Caki2 (cell line): ENCODE measurements around the gene FAM98C. TPM values are rescaled to one million over a fixed set of nuclear protein-coding genes. Genes with fewer than 3 reads are reported as not detected.

Experiments used
- DNase-seq: peaks from one replicate; pipeline ENCODE4 v3.0.0-alpha.2; 2015; ENCODE audit warnings: low read depth
- in situ Hi-C: cut with HindIII; loops from 2 replicates; pipeline ENCODE4 v1.10.0; 2016; ENCODE audit warnings: low sequenced_read_pairs, low pct_unique_long_range_greater_than_20kb, mixed read lengths
- total RNA-seq: library from RNA; depleted of rRNA; stranded (reverse); fragments of >200 nt; shearing (Covaris generic); gene quantifications from 2 replicates; pipeline ENCODE4 v1.2.3, GENCODE V29; 2014; ENCODE audit warnings: low replicate concordance

Gene FAM98C
- total RNA-seq, 1 experiment from 2014 or later = 23.9 TPM

- in situ Hi-C loops = no loop called here
- no peak for DNase-seq
These were observed 27.8 kb upstream of the FAM98C start for GRCh38 chr19:38375098-38375493.

GRCh38 chr19:38375748-38376147 lies 27.1 kb upstream of the FAM98C start:
- in situ Hi-C loops = no loop called here
- DNase-seq = no peak

GRCh38 chr19:38376576-38376975 lies 26.3 kb upstream of the FAM98C start:
- in situ Hi-C loops = no loop called here
- no peak for DNase-seq

- in situ Hi-C loops = no loop called here
- no peak for DNase-seq
These were observed 25.8 kb upstream of the FAM98C start for GRCh38 chr19:38377052-38377451.

- DNase-seq = no peak
- in situ Hi-C loops = no loop called here
These were observed 24.0 kb upstream of the FAM98C start for GRCh38 chr19:38378866-38379265.

GRCh38 chr19:38381138-38381537 lies 21.8 kb upstream of the FAM98C start:
- DNase-seq = no peak
- in situ Hi-C loops = no loop called here

GRCh38 chr19:38383184-38383583 lies 19.7 kb upstream of the FAM98C start:
- in situ Hi-C loops = no loop called here
- DNase-seq = no peak

GRCh38 chr19:38383743-38384142 lies 19.1 kb upstream of the FAM98C start:
- in situ Hi-C loops = no loop called here
- DNase-seq = no peak

- DNase-seq = no peak
- in situ Hi-C loops = no loop called here
These were observed 18.5 kb upstream of the FAM98C start for GRCh38 chr19:38384209-38385027.

- no peak for DNase-seq
- in situ Hi-C loops = no loop called here
These were observed 17.7 kb upstream of the FAM98C start for GRCh38 chr19:38385057-38385803.

GRCh38 chr19:38385804-38386257 lies 17.1 kb upstream of the FAM98C start:
- in situ Hi-C loops = no loop called here
- no peak for DNase-seq

GRCh38 chr19:38386300-38386970 lies 16.5 kb upstream of the FAM98C start:
- in situ Hi-C loops = no loop called here
- DNase-seq = no peak

GRCh38 chr19:38386971-38387549 lies 15.8 kb upstream of the FAM98C start:
- DNase-seq = no peak

GRCh38 chr19:38387550-38388348 lies 15.1 kb upstream of the FAM98C start, which contains the start of gene GGN:
Gene GGN (minus strand): TSS chr19:38388034. CDS start chr19:38387261, 773 bp downstream.
- peak; percentile 93 for DNase-seq
- in situ Hi-C loops = no loop called here

More at GRCh38 chr19:38386971-38387549, 15.8 kb upstream of the FAM98C start:
- in situ Hi-C loops = no loop called here

- in situ Hi-C loops = no loop called here
- no peak for DNase-seq
These were observed 14.4 kb upstream of the FAM98C start, which contains the start of gene SPRED3 for GRCh38 chr19:38388349-38389100. Gene SPRED3 (plus strand): TSS chr19:38388697. CDS start chr19:38390303, 1,606 bp downstream.

- in situ Hi-C loops = no loop called here
- no peak for DNase-seq
These were observed 13.6 kb upstream of the FAM98C start for GRCh38 chr19:38389101-38389925.
